ENCODE measurements around the gene TOR3A.

TOR3A gene

GRCh38 chr1:179053486-179053885 is 28.4 kb upstream of the TOR3A start:
- TF ChIP-seq CTCF (IDR thresholded peaks at IDR 0.05; ENCODE audit: insufficient read depth, low read length), result no peak
- TF ChIP-seq REST (IDR thresholded peaks at IDR 0.05; ENCODE audit: insufficient replicate concordance, low read depth), result no peak
- no peak for TF ChIP-seq POLR2AphosphoS5 (IDR thresholded peaks at IDR 0.05; ENCODE audit: low read depth)
- TF ChIP-seq SPI1 (IDR thresholded peaks at IDR 0.05; ENCODE audit: borderline replicate concordance, low read depth), result no peak
- no peak for TF ChIP-seq GABPA (IDR thresholded peaks at IDR 0.05; ENCODE audit: low read depth)
- Histone ChIP-seq H3K27ac (replicated peaks) (no peak overlapping the region), H3K27me3 (ENCODE audit: insufficient read depth, poor library complexity, severe bottlenecking) (no peaks in the 10 kb centered on the region), H3K4me3 (replicated peaks; ENCODE audit: insufficient read depth, low read length) (no peak overlapping the region)
- no peak for DNase-seq (ENCODE audit: low read depth in 1 of 2, low spot score in 1 of 2)

GRCh38 chr1:179055937-179056336 is 25.9 kb upstream of the TOR3A start:
- Histone ChIP-seq H3K4me3 (replicated peaks; ENCODE audit: insufficient read depth, low read length) (no peak overlapping the region), H3K27ac (replicated peaks) (no peak overlapping the region), H3K27me3 (ENCODE audit: insufficient read depth, poor library complexity, severe bottlenecking) (no peaks in the 10 kb centered on the region)
- DNase-seq (ENCODE audit: low read depth in 1 of 2, low spot score in 1 of 2), result no peak
- no peak for TF ChIP-seq POLR2AphosphoS5 (IDR thresholded peaks at IDR 0.05; ENCODE audit: low read depth)
- TF ChIP-seq SPI1 (IDR thresholded peaks at IDR 0.05; ENCODE audit: borderline replicate concordance, low read depth), result no peak
- no peak for TF ChIP-seq GABPA (IDR thresholded peaks at IDR 0.05; ENCODE audit: low read depth)
- TF ChIP-seq REST (IDR thresholded peaks at IDR 0.05; ENCODE audit: insufficient replicate concordance, low read depth), result no peak
- no peak for TF ChIP-seq CTCF (IDR thresholded peaks at IDR 0.05; ENCODE audit: insufficient read depth, low read length)

GRCh38 chr1:179058487-179059483 is 23.1 kb upstream of the TOR3A start:
- Histone ChIP-seq H3K27me3 (ENCODE audit: insufficient read depth, poor library complexity, severe bottlenecking) (no peaks in the 10 kb centered on the region), H3K27ac (replicated peaks) (0 out of 2 replicates have a peak overlapping the region, but pooled peaks have one; percentile 27), H3K4me3 (replicated peaks; ENCODE audit: insufficient read depth, low read length) (no peak overlapping the region)
- TF ChIP-seq REST (IDR thresholded peaks at IDR 0.05; ENCODE audit: insufficient replicate concordance, low read depth) (no peak), GABPA (IDR thresholded peaks at IDR 0.05; ENCODE audit: low read depth) (no peak), CTCF (IDR thresholded peaks at IDR 0.05; ENCODE audit: insufficient read depth, low read length) (no peak), SPI1 (IDR thresholded peaks at IDR 0.05; ENCODE audit: borderline replicate concordance, low read depth) (no peak), POLR2AphosphoS5 (IDR thresholded peaks at IDR 0.05; ENCODE audit: low read depth) (no peak)
- DNase-seq (ENCODE audit: low read depth in 1 of 2, low spot score in 1 of 2), result peak in 1 of 2 experiments; percentile 52
